ENCODE data around the gene SDHAF3.

The SDHAF3 gene

DNA sequence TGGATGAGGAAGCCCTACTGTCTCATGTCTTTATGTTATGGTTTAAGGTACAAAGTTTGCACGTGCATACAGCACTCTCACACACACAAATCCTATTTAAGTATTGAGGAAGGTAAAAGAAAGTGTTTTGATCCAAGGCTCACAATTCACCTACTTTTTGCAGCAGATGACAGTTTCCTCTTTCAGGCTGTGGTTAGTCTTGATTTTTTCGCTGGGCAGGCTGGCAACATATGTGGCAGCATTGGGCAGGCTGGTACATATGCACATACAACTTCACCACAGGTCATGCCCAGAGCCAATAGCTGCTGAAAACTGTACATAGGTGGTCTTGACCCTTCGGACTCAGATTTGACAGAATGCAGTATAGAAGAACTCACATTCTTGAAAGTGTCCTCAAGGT, 29.1 kb upstream of the SDHAF3 start:
- TF ChIP-seq, protein P1, sequence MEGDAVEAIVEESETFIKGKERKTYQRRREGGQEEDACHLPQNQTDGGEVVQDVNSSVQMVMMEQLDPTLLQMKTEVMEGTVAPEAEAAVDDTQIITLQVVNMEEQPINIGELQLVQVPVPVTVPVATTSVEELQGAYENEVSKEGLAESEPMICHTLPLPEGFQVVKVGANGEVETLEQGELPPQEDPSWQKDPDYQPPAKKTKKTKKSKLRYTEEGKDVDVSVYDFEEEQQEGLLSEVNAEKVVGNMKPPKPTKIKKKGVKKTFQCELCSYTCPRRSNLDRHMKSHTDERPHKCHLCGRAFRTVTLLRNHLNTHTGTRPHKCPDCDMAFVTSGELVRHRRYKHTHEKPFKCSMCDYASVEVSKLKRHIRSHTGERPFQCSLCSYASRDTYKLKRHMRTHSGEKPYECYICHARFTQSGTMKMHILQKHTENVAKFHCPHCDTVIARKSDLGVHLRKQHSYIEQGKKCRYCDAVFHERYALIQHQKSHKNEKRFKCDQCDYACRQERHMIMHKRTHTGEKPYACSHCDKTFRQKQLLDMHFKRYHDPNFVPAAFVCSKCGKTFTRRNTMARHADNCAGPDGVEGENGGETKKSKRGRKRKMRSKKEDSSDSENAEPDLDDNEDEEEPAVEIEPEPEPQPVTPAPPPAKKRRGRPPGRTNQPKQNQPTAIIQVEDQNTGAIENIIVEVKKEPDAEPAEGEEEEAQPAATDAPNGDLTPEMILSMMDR (IDR thresholded peaks at IDR 0.05; ENCODE audit: insufficient read depth, low read depth, low read length, missing control alignments), result no peak
- H3K4me3 ChIP-seq (ENCODE audit: low read length), result no peak overlapping the region
- no peak for DNase-seq (ENCODE audit: low read depth)

DNA sequence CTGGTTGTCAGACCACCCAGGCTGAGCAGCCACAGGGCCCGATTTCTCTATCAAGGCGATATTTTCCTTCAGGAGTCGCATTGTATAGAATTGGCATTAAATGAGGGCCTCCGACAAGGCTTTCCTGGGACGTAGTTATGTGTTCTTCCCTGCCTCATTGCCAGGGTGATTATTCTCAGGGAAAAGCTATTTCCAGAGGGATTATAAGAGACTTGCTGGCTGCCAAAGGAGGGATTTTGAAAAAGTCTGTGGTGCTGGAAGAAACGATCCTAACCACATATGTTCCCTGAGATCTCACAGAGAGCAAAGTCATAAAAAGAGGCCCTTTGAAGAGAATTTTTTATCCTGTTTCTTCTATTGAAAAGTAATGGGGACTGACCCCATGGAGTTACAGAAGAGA, 27.7 kb upstream of the SDHAF3 start:
- TF ChIP-seq, protein P1 (IDR thresholded peaks at IDR 0.05; ENCODE audit: insufficient read depth, low read depth, low read length, missing control alignments), result no peak

DNA sequence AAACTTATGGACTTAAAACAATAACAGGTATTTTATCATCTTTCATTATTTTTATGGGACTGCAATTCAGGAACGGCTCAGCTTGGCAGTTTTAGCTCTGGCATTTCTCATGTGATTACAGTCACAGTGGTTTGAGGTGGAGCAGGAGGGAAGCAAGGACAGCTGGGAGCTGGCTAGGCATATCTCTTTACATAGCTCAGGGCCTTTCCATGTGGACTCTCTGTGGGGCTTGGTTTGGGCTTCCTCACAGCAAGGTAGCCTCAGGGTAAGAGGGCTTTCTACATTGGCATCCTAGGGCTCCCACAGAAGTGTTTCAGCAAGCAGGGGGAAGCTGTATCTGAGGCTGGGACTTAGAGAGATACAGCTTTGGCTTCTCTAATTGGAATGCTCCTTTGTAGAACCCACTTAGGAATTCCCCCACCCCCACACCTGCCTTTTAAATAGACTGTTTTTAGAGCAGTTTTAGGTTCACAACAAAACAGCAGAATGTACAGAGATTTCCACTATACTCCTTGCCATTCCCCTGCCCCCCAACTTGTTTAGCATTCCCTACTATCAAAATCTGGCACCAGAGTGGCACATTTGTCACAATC, 26.6 kb upstream of the SDHAF3 start:
- TF ChIP-seq, protein P1 (IDR thresholded peaks at IDR 0.05; ENCODE audit: insufficient read depth, low read depth, low read length, missing control alignments), result no peak
- H3K4me3 ChIP-seq (ENCODE audit: low read length), result no peak overlapping the region
- no peak for DNase-seq (ENCODE audit: low read depth)

More for the DNA sequence above, 27.7 kb upstream of the SDHAF3 start:
- DNase-seq (ENCODE audit: low read depth), result no peak
- H3K4me3 ChIP-seq (ENCODE audit: low read length), result no peak overlapping the region

DNA sequence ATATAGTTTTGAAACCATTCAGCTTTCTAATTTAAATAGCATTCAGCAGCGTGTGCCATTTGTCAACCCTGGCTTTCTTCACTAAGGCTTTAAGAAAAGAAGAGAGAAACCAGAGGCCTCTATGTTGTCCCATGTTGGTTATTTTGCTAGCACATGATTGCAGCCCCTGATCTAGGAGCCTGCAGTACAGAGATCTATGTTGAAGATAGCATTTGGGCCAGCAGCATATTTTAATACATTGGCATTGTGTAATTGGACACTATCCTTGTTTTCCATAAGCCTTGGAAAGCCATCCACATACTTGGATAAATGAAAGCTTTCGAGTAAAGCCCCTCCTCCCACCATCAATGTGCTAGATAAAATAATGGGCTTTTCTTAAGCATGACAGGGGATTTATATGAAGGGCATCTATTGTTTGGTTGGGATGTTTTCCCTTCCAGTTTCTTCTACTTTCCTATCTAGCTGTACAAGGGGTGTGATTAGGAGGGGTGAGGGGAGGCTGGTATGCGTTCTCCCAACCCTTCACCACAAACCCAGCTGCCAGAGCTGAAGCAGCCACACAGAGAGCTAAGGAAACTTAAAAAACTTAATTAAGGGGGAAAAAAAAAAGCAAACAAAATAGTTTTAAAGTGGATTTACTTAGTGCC, 23.1 kb upstream of the SDHAF3 start:
- no peak overlapping the region for H3K4me3 ChIP-seq (ENCODE audit: low read length)
- no peak for DNase-seq (ENCODE audit: low read depth)
- TF ChIP-seq, protein P1 (IDR thresholded peaks at IDR 0.05; ENCODE audit: insufficient read depth, low read depth, low read length, missing control alignments), result no peak

DNA sequence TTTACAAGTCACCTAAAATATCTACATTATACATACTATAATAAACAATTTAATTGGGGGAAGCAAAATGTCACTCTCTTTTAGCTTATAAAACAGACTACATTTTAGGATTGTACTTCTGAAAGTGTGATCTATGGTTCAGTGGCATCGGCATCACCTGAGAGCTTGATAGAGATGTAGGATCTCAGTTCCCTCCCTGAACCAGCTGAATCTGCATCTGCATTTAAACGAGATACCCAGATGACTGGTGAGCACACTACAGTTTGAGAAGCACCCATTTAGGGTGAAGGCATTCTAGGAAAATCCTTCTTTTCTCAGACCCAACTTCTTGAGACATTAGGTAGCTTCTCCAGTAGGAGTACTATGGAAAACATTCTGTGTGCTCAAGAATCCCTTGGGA, 21.5 kb upstream of the SDHAF3 start:
- TF ChIP-seq, protein P1 (IDR thresholded peaks at IDR 0.05; ENCODE audit: insufficient read depth, low read depth, low read length, missing control alignments), result no peak
- H3K4me3 ChIP-seq (ENCODE audit: low read length), result no peak overlapping the region
- no peak for DNase-seq (ENCODE audit: low read depth)

DNA sequence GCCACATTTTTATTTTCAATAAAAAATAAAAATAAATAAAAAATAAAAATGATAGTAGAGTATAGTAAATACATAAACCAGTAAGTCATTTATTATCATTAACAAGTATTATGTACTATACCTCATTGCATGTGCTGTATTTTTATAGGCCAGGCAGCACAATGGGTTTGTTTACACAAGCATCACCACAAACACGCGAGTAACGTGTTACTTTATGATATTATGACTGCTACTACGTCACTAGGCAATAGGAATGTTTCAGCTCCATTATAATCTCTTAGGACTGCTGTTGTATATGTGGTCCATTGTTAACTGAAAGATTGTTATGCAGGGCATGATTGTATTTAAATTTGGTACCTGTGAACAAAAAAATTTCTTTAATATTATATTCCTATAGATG, 20.8 kb upstream of the SDHAF3 start:
- TF ChIP-seq, protein P1 (IDR thresholded peaks at IDR 0.05; ENCODE audit: insufficient read depth, low read depth, low read length, missing control alignments), result no peak
- no peak overlapping the region for H3K4me3 ChIP-seq (ENCODE audit: low read length)
- DNase-seq (ENCODE audit: low read depth), result no peak

Data from epithelial cell of esophagus (primary cell).